LNCAP (cell line): Measurements from ENCODE around the gene RCAN2.
A peak's percentile ranks its signal among the peaks of the same experiment; 100 is the strongest.

Experiments
- CTCF ChIP-seq: fragments of 450-650 bp; IDR thresholded peaks from 2 replicates; pipeline ENCODE4 v1.5.1; 2017; ENCODE audit warnings: mild to moderate bottlenecking

RCAN2 gene

GRCh38 chr6:46505693-46506512 is 14.7 kb upstream of the RCAN2 start:
- no peak for TF ChIP-seq CTCF

DNA sequence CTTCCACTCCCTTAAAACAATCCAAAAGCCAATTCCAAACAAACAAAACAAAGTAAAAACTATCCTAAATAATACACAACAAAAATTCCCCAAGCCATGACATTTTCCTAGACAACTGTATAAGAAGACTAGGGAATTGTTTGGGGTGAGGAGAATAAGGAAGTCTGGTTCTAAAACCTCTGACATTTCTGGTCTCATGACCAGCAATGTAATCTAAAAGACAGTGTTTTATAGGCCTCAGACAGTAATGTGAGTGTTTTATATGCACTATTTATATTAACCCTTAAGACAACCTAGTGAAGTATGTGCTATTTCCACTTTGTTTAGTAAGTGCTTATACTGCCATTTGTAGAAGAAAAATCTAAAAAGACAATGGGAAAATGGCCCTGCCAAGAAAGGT is 13.0 kb upstream of the RCAN2 start:
- TF ChIP-seq CTCF: no peak

GRCh38 chr6:46502486-46503119 is 11.4 kb upstream of the RCAN2 start:
- TF ChIP-seq CTCF: no peak

DNA sequence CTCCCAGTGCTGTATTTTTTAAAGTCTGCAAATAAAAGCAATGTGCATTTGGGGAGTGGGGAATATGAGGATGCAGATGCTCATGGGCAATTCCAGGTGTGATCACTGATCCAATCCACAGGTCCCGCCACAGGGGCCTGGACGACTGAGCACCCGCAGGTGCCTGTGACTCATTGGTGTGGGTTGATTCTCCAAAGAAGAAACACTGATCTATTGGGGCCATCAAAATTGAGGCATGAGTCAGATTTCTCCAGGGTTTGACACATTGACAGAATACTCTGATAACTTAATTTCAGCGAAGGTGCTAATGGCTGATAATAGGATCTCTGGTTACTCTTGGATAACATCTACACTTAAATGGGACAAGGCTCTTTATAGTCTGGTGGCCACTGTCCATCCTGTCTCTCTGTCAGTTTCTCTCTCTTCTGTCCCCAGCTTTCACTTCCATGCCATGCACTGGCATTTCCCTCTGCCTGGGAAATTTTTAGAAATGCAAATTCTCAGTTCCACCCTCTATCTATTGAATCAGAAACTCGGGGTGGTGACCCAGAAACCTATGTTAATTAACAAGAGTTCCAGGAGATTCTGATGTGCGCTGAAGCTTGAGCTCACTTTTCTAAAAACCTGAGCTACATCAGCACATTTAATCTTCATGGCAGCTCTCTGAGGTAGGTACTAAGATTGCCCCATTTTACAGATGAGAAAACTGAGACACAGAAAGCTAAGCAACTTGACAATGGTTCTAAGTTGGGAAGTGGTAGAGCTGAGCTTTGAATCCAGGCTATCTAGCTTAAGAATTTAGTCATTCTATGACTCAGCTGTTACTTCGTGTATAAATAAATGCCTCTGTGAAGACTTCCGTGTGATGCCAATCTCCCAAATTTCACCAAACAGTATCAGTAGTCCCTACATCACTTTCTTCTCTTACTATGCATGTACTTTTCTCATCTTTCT is 10.2 kb upstream of the RCAN2 start:
- TF ChIP-seq CTCF: no peak

DNA sequence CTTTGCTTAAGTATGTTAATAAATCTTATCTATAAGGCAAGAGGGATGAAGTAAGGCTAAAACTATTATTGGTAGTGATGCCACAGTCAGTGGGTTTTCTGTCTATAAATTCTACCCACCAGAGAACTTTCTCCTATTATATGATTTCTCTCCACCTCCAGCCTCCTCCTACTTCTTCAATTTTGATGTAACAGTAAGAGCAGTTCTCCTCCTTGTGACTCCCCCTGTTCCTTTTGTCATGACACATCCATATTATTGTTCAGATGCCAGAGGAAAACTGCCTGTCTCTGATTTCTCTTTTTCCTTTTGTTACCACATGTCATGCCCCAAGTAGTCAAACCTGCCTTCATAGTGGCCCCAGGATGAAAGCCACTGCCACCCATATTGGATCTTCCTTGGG is 9.1 kb upstream of the RCAN2 start:
- TF ChIP-seq CTCF: no peak

GRCh38 chr6:46491628-46492547 is 639 bp upstream of the RCAN2 start:
- TF ChIP-seq CTCF: peak; percentile 53
